ENCODE results near the gene LIN7B. TPM values are rescaled to one million over a fixed set of nuclear protein-coding genes. Genes with fewer than 3 reads are reported as not detected.
A peak's percentile ranks its signal among the peaks of the same experiment; 100 is the strongest.

The LIN7B gene
- total RNA-seq, 2 donors from 2014 or later = 9.5 to 14.9 TPM

DNA sequence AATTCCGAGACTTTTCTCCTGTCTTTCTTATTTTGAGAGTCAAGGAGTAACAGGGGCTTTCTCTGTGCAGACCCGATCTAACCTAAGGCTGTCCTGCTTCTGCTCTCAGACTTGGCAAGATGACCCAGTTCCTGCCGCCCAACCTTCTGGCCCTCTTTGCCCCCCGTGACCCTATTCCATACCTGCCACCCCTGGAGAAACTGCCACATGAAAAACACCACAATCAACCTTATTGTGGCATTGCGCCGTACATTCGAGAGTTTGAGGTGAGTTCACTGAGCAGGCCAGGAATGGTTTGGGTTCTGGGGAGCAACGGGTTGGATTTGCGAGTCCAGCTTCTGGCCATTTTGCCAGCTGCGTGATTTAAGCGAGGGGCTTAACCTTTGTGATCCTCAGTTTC, 27.9 kb upstream of the LIN7B start:
- peaks cover 10% of the 10 kb centered on the region for H3K4me1 Mint-ChIP-seq
- peaks cover 41% of the 10 kb centered on the region for H3K36me3 Mint-ChIP-seq (ENCODE audit: low read depth)
- peak overlapping the region; percentile 90 for H3K9ac ChIP-seq (ENCODE audit: extremely low read depth, low read length, poor library complexity, severe bottlenecking)
- H3K4me1 ChIP-seq (ENCODE audit: control insufficient read depth, insufficient read depth, low read length) = no peaks in the 10 kb centered on the region
- WGBS, 2 experiments (ENCODE audit: insufficient coverage in 1 of 2, insufficient read length in 1 of 2) = 69 to 74% methylated on average over 10 to 11 of the region's 11 CpGs
- peaks cover 4% of the 10 kb centered on the region for H3K9me3 Mint-ChIP-seq
- H3K27me3 Mint-ChIP-seq (ENCODE audit: insufficient read depth) = peaks cover 13% of the 10 kb centered on the region
- no peaks in the 10 kb centered on the region for H3K9me3 ChIP-seq (ENCODE audit: control insufficient read depth, low read length)
- DNase-seq = no peak
- H3K4me3 Mint-ChIP-seq = peak overlapping the region; percentile 95
- H3K4me3 ChIP-seq (ENCODE audit: low read length) = peak overlapping the region; percentile 97
- no peaks in the 10 kb centered on the region for H3K27me3 ChIP-seq (ENCODE audit: control insufficient read depth, insufficient read depth, low read length, poor library complexity, severe bottlenecking)
- no peak for TF ChIP-seq CTCF (conservative IDR thresholded peaks at IDR 0.05)
- peaks cover 45% of the 10 kb centered on the region for H3K36me3 ChIP-seq (ENCODE audit: control insufficient read depth, insufficient read depth, low read length)
- no peak overlapping the region for H3K27ac ChIP-seq (ENCODE audit: low read depth, low read length)
- H3K27ac Mint-ChIP-seq = peak overlapping the region; percentile 95

GRCh38 chr19:49091391-49092038, 22.7 kb upstream of the LIN7B start:
- 95 to 96% methylated on average over 14 to 17 of the region's 17 CpGs for WGBS, 2 experiments (ENCODE audit: insufficient coverage in 1 of 2, insufficient read length in 1 of 2)
- no peaks in the 10 kb centered on the region for H3K4me1 ChIP-seq (ENCODE audit: control insufficient read depth, insufficient read depth, low read length)
- no peak overlapping the region for H3K4me3 ChIP-seq (ENCODE audit: low read length)
- H3K27ac ChIP-seq (ENCODE audit: low read depth, low read length) = no peak overlapping the region
- no peak for TF ChIP-seq CTCF (conservative IDR thresholded peaks at IDR 0.05)
- H3K36me3 ChIP-seq (ENCODE audit: control insufficient read depth, insufficient read depth, low read length) = peaks cover 90% of the 10 kb centered on the region
- Mint-ChIP-seq H3K4me3 (no peak overlapping the region), H3K4me1 (peaks cover 3% of the 10 kb centered on the region), H3K9me3 (no peaks in the 10 kb centered on the region), H3K27me3 (ENCODE audit: insufficient read depth) (no peaks in the 10 kb centered on the region), H3K36me3 (ENCODE audit: low read depth) (peaks cover 77% of the 10 kb centered on the region), H3K27ac (no peak overlapping the region)
- no peak for DNase-seq
- H3K9ac ChIP-seq (ENCODE audit: extremely low read depth, low read length, poor library complexity, severe bottlenecking) = no peak overlapping the region
- no peaks in the 10 kb centered on the region for H3K27me3 ChIP-seq (ENCODE audit: control insufficient read depth, insufficient read depth, low read length, poor library complexity, severe bottlenecking)
- H3K9me3 ChIP-seq (ENCODE audit: control insufficient read depth, low read length) = no peaks in the 10 kb centered on the region

- H3K36me3 Mint-ChIP-seq (ENCODE audit: low read depth) = peaks cover 75% of the 10 kb centered on the region
- Histone ChIP-seq H3K4me1 (ENCODE audit: control insufficient read depth, insufficient read depth, low read length) (peaks cover 4% of the 10 kb centered on the region), H3K27ac (ENCODE audit: low read depth, low read length) (no peak overlapping the region), H3K27me3 (ENCODE audit: control insufficient read depth, insufficient read depth, low read length, poor library complexity, severe bottlenecking) (no peaks in the 10 kb centered on the region), H3K9me3 (ENCODE audit: control insufficient read depth, low read length) (no peaks in the 10 kb centered on the region), H3K4me3 (ENCODE audit: low read length) (no peak overlapping the region), H3K9ac (ENCODE audit: extremely low read depth, low read length, poor library complexity, severe bottlenecking) (no peak overlapping the region), H3K36me3 (ENCODE audit: control insufficient read depth, insufficient read depth, low read length) (peaks cover 90% of the 10 kb centered on the region)
- H3K27me3 Mint-ChIP-seq (ENCODE audit: insufficient read depth) = no peaks in the 10 kb centered on the region
- H3K27ac Mint-ChIP-seq = no peak overlapping the region
- no peak for DNase-seq
- H3K4me1 Mint-ChIP-seq = peaks cover 1% of the 10 kb centered on the region
- no peak for TF ChIP-seq CTCF (conservative IDR thresholded peaks at IDR 0.05)
- 95 to 98% methylated on average over 5 to 6 of the region's 6 CpGs for WGBS, 2 experiments (ENCODE audit: insufficient coverage in 1 of 2, insufficient read length in 1 of 2)
- H3K9me3 Mint-ChIP-seq = no peaks in the 10 kb centered on the region
- no peak overlapping the region for H3K4me3 Mint-ChIP-seq
These were observed 21.5 kb upstream of the LIN7B start for GRCh38 chr19:49092686-49093085.
